HL-60 (cell line): ENCODE measurements around the gene HEY2.

Source experiments
- CTCF ChIP-seq: IDR thresholded peaks from one replicate; pipeline ENCODE4 v1.5.1; 2011; ENCODE audit warnings: low read length, control low read depth, inconsistent platforms; ENCODE audit not compliant: insufficient read depth
- GABPA ChIP-seq: IDR thresholded peaks from 2 replicates; pipeline ENCODE4 v1.6.1; 2012; ENCODE audit warnings: low read depth
- POLR2AphosphoS5 ChIP-seq: IDR thresholded peaks from 2 replicates; pipeline ENCODE4 v1.6.1; 2012; ENCODE audit warnings: low read depth
- REST ChIP-seq: IDR thresholded peaks from 2 replicates; pipeline ENCODE4 v1.6.1; 2012; ENCODE audit warnings: low read depth; ENCODE audit not compliant: insufficient replicate concordance
- SPI1 ChIP-seq: IDR thresholded peaks from 2 replicates; pipeline ENCODE4 v1.6.1; 2012; ENCODE audit warnings: low read depth, mild to moderate bottlenecking, borderline replicate concordance

- no peak for TF ChIP-seq CTCF
- TF ChIP-seq REST: no peak
- no peak for TF ChIP-seq GABPA
- TF ChIP-seq POLR2AphosphoS5: no peak
- no peak for TF ChIP-seq SPI1
Observed at GRCh38 chr6:125753937-125754259, 4.5 kb downstream of the HEY2 start.
